ENCODE results near the gene RAMP1. TPM values are rescaled to one million over a fixed set of nuclear protein-coding genes. Genes with fewer than 3 reads are reported as not detected.

The RAMP1 gene
- total and polyA plus RNA-seq, 2 donors from 2014 or later: 8.8 to 17.3 TPM

GRCh38 chr2:237889016-237889415 lies 29.6 kb downstream of the RAMP1 start:
- peak in 2 of 5 donors; percentile 5 to 39 for DNase-seq
- H3K9me3 ChIP-seq (ENCODE audit: control insufficient read depth in 2 of 3, insufficient read depth in 1 of 3, low read length in 3 of 3): no peaks in the 10 kb centered on the region
- no peak overlapping the region for H3K9ac ChIP-seq (ENCODE audit: low read length in 3 of 3)
- no peak overlapping the region for H3K27ac ChIP-seq (ENCODE audit: low read depth in 2 of 2, low read length in 2 of 2)
- no peak for FAIRE-seq
- no peaks in the 10 kb centered on the region for H3K4me1 ChIP-seq (ENCODE audit: control insufficient read depth in 2 of 3, insufficient read depth in 2 of 3, low read depth in 1 of 3, low read length in 3 of 3)
- TF ChIP-seq CTCF (IDR thresholded peaks at IDR 0.05; ENCODE audit: borderline replicate concordance, extremely low read depth, insufficient read depth): no peak
- no peak overlapping the region for H3K4me3 ChIP-seq (ENCODE audit: low read length in 3 of 3)
- H3K36me3 ChIP-seq (ENCODE audit: control insufficient read depth in 2 of 3, insufficient read depth in 3 of 3, low read length in 3 of 3): no peaks in the 10 kb centered on the region
- intact Hi-C loops (cut with DNase I): no loop called here
- H3K27me3 ChIP-seq (ENCODE audit: control insufficient read depth, insufficient read depth, low read length): no peaks in the 10 kb centered on the region

GRCh38 chr2:237889811-237890210 lies 30.4 kb downstream of the RAMP1 start:
- no peaks in the 10 kb centered on the region for H3K9me3 ChIP-seq (ENCODE audit: control insufficient read depth in 2 of 3, insufficient read depth in 1 of 3, low read length in 3 of 3)
- no peak overlapping the region for H3K4me3 ChIP-seq (ENCODE audit: low read length in 3 of 3)
- intact Hi-C loops (cut with DNase I): no loop called here
- no peaks in the 10 kb centered on the region for H3K4me1 ChIP-seq (ENCODE audit: control insufficient read depth in 2 of 3, insufficient read depth in 2 of 3, low read depth in 1 of 3, low read length in 3 of 3)
- DNase-seq: peak in 2 of 5 donors; percentile 12 to 56
- H3K27ac ChIP-seq (ENCODE audit: low read depth in 2 of 2, low read length in 2 of 2): no peak overlapping the region
- H3K9ac ChIP-seq (ENCODE audit: low read length in 3 of 3): no peak overlapping the region
- FAIRE-seq: no peak
- no peaks in the 10 kb centered on the region for H3K36me3 ChIP-seq (ENCODE audit: control insufficient read depth in 2 of 3, insufficient read depth in 3 of 3, low read length in 3 of 3)
- no peaks in the 10 kb centered on the region for H3K27me3 ChIP-seq (ENCODE audit: control insufficient read depth, insufficient read depth, low read length)
- no peak for TF ChIP-seq CTCF (IDR thresholded peaks at IDR 0.05; ENCODE audit: borderline replicate concordance, extremely low read depth, insufficient read depth)

GRCh38 chr2:237892478-237892877 lies 33.1 kb downstream of the RAMP1 start:
- Histone ChIP-seq H3K9me3 (ENCODE audit: control insufficient read depth in 2 of 3, insufficient read depth in 1 of 3, low read length in 3 of 3) (no peaks in the 10 kb centered on the region), H3K4me3 (ENCODE audit: low read length in 3 of 3) (no peak overlapping the region), H3K4me1 (ENCODE audit: control insufficient read depth in 2 of 3, insufficient read depth in 2 of 3, low read depth in 1 of 3, low read length in 3 of 3) (no peaks in the 10 kb centered on the region), H3K9ac (ENCODE audit: low read length in 3 of 3) (no peak overlapping the region), H3K27ac (ENCODE audit: low read depth in 2 of 2, low read length in 2 of 2) (no peak overlapping the region), H3K36me3 (ENCODE audit: control insufficient read depth in 2 of 3, insufficient read depth in 3 of 3, low read length in 3 of 3) (no peaks in the 10 kb centered on the region), H3K27me3 (ENCODE audit: control insufficient read depth, insufficient read depth, low read length) (no peaks in the 10 kb centered on the region)
- no peak for TF ChIP-seq CTCF (IDR thresholded peaks at IDR 0.05; ENCODE audit: borderline replicate concordance, extremely low read depth, insufficient read depth)
- FAIRE-seq (no peak), DNase-seq (peak in 1 of 5 donors; percentile 8)
- intact Hi-C loops (cut with DNase I): no loop called here

GRCh38 chr2:237892984-237893595 lies 33.7 kb downstream of the RAMP1 start:
- no peak overlapping the region for H3K27ac ChIP-seq (ENCODE audit: low read depth in 2 of 2, low read length in 2 of 2)
- intact Hi-C loops (cut with DNase I): no loop called here
- H3K4me3 ChIP-seq (ENCODE audit: low read length in 3 of 3): no peak overlapping the region
- FAIRE-seq (no peak), DNase-seq (no peak)
- no peak overlapping the region for H3K9ac ChIP-seq (ENCODE audit: low read length in 3 of 3)
- no peaks in the 10 kb centered on the region for H3K36me3 ChIP-seq (ENCODE audit: control insufficient read depth in 2 of 3, insufficient read depth in 3 of 3, low read length in 3 of 3)
- no peak for TF ChIP-seq CTCF (IDR thresholded peaks at IDR 0.05; ENCODE audit: borderline replicate concordance, extremely low read depth, insufficient read depth)
- no peaks in the 10 kb centered on the region for H3K9me3 ChIP-seq (ENCODE audit: control insufficient read depth in 2 of 3, insufficient read depth in 1 of 3, low read length in 3 of 3)
- no peaks in the 10 kb centered on the region for H3K4me1 ChIP-seq (ENCODE audit: control insufficient read depth in 2 of 3, insufficient read depth in 2 of 3, low read depth in 1 of 3, low read length in 3 of 3)
- no peaks in the 10 kb centered on the region for H3K27me3 ChIP-seq (ENCODE audit: control insufficient read depth, insufficient read depth, low read length)

Data from kidney (tissue), 14 donors.